ENCODE results near the gene NPBWR2.

NPBWR2 gene

GRCh38 chr20:64152906-64153305 lies 45.5 kb upstream of the NPBWR2 start:
- H3K27ac ChIP-seq, result no peak overlapping the region
- no peak for TF ChIP-seq ZFX (IDR thresholded peaks at IDR 0.05; ENCODE audit: borderline replicate concordance)
- TF ChIP-seq CTCF (IDR thresholded peaks at IDR 0.05), result no peak

- TF ChIP-seq CTCF (IDR thresholded peaks at IDR 0.05), result no peak
- no peak for TF ChIP-seq ZFX (IDR thresholded peaks at IDR 0.05; ENCODE audit: borderline replicate concordance)
- H3K27ac ChIP-seq, result no peak overlapping the region
Measured at GRCh38 chr20:64151633-64152530, 44.5 kb upstream of the NPBWR2 start.

- TF ChIP-seq CTCF (IDR thresholded peaks at IDR 0.05) (no peak), ZFX (IDR thresholded peaks at IDR 0.05; ENCODE audit: borderline replicate concordance) (no peak)
- no peak overlapping the region for H3K27ac ChIP-seq
Measured at GRCh38 chr20:64150756-64151632, 43.6 kb upstream of the NPBWR2 start.

GRCh38 chr20:64149809-64150560 lies 42.6 kb upstream of the NPBWR2 start:
- TF ChIP-seq CTCF (IDR thresholded peaks at IDR 0.05) (no peak), ZFX (IDR thresholded peaks at IDR 0.05; ENCODE audit: borderline replicate concordance) (no peak)
- H3K27ac ChIP-seq, result no peak overlapping the region

GRCh38 chr20:64149141-64149540 lies 41.8 kb upstream of the NPBWR2 start:
- no peak overlapping the region for H3K27ac ChIP-seq
- TF ChIP-seq CTCF (IDR thresholded peaks at IDR 0.05), result no peak
- no peak for TF ChIP-seq ZFX (IDR thresholded peaks at IDR 0.05; ENCODE audit: borderline replicate concordance)

- TF ChIP-seq ZFX (IDR thresholded peaks at IDR 0.05; ENCODE audit: borderline replicate concordance), result no peak
- TF ChIP-seq CTCF (IDR thresholded peaks at IDR 0.05), result no peak
- H3K27ac ChIP-seq, result no peak overlapping the region
Measured at GRCh38 chr20:64148581-64148980, 41.2 kb upstream of the NPBWR2 start.

Data from 22Rv1 (cell line).